HG03432 (cell line): Measurements from ENCODE around the gene TTL.
A peak's percentile ranks its signal among the peaks of the same experiment; 100 is the strongest.

ENCODE experiments used
- ATAC-seq: cut with Tn5 transposase; IDR thresholded peaks from one replicate; pipeline ENCODE4 v1.9.1; 2021; ENCODE audit warnings: mild to moderate bottlenecking, moderate library complexity; ENCODE audit not compliant: unreplicated experiment

TTL gene

DNA sequence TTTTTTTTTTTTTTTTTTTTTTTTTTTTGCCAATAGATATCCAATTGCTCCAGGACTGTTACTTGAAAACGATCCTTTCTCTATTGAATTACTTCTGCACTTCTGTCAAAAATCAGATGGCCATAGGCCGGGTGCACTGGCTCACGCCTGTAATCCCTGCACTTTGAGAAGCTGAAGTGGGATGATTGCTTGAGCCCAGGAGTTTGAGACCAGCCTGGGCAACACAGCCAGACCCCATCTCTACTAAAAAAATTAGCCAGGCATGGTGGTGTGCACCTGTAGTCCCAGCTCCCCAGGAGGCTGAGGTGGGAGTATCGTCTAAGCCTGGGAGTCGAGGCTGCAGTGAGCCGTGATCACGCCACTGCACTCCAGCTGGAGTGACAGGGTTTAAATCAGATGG lies 98.1 kb downstream of the TTL start:
- ATAC-seq = no peak

DNA sequence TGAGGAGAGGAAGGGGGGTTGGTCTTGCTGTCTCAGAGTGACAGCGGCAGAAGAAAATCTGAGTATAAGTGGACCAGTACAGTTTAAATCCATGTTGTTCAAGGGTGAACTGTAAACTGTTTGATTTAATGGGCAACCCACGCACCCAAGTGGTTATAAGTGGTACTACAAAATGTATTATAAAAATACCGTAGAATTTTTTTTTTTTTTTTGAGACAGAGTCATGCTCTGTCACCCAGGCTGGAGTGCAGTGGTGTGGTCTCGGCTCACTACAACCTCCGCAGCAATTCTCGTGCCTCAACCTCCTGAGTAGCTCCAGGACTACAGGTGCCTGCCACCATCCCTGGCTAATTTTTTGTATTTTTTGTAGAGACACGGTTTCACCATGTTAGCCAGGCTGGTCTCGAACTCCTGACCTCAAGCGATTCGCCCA lies 100.4 kb downstream of the TTL start:
- ATAC-seq = no peak

DNA sequence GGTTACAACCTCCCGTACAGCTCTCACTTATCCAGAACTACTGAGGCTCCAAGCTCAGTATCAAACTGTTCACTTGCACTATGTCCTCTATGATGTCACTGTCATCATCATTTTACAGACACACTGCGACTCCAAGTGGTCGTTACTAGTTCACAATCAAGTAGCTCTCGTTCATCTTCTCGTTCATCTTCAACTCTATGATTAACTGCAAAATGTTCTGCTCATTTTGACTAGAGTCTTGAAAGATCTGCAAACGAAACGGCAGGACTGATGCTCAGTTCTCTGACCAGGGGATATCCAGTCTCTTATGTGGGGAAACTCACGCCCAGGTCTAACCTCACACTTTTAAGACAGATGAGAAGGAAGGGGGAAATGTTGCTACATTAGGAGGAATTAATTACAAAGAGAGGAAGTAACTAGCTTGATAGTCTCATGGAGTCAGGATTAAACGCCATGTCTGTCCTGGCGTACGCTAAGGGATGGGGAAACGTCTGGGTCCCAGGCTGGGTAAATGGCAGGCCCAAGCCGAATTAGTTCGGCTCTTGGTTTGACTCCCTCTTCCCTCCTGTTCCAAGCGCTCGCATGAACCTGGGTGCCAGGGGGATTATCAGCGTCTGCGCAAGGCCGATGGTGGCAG lies 101.7 kb downstream of the TTL start:
- no peak for ATAC-seq

DNA sequence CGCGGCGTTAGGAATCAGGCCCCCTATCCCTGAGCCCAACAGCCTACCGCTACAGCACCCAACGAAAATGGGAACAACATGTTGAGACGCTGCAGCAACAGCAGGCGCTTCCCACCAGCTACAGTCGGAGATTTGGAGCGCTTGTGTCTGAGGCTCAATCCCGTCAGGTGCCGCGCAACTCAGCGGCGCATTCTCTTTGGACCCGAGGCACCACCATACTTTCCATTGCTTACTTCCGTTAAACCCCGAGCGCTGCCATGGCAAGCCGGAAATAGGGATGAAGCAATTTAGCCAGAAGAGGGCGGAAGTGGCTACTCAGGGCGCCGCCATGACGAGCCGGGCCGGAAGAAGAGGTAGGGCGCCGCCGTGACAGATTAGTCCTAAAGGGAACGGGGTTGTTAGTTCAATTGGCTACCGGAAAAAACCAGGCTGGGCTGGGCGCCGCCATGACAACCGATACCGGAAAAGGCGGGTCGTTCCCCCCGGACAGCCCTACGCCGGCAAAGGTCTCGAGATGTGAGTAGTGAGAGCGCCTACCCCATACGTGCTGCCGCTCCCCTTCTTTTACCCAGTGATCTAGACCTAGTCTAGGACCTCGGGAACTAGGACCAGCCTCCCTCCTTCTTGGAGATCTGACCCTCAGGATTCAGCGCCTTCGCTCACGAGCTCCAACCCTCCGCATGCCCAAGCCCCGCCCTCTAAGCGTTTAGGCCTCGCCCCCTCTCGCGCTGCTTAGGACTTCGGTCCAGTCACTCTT lies 102.4 kb downstream of the TTL start, which contains the start of gene CHCHD5:
CHCHD5 (plus strand) TSS at position 476 of the 757 bp plus-strand sequence; CDS start at position 515, 39 bp downstream.
- ATAC-seq = peak; percentile 93

DNA sequence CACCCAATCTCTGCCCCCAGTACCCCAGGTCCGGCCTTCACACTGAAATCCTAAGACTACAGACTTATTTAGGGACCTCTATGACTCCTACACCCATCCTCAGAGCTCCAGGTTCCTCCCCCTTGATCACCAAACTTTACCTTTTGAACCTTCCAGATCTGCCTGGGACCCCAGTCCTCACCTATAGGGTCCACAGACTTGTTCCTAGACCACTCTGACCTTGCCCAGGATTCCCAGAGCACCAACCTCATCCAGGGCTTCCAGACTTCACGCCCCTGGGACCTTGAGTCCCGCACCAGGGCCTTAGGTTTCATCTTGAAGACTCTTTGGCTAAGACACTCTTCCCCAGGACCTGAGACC lies 102.9 kb downstream of the TTL start:
- no peak for ATAC-seq

DNA sequence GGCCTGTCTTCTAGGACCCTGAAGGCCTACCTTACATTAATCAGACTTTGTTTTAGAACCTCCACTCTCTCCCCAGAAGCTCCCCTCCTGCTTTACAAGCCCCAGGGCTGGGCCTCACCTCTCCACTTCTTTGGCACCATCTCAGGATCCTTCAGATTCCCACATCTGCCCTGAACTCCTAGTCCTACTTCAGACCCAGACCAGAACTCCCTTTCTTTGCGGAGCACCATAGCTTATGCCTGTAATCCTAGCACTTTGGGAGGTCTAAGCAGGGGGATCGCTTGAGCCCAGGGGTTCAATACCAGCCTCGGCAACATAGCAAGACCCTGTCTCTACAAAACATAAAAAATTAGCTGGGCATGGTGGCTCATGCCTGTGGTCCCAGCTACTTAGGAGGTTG lies 103.4 kb downstream of the TTL start:
- no peak for ATAC-seq

DNA sequence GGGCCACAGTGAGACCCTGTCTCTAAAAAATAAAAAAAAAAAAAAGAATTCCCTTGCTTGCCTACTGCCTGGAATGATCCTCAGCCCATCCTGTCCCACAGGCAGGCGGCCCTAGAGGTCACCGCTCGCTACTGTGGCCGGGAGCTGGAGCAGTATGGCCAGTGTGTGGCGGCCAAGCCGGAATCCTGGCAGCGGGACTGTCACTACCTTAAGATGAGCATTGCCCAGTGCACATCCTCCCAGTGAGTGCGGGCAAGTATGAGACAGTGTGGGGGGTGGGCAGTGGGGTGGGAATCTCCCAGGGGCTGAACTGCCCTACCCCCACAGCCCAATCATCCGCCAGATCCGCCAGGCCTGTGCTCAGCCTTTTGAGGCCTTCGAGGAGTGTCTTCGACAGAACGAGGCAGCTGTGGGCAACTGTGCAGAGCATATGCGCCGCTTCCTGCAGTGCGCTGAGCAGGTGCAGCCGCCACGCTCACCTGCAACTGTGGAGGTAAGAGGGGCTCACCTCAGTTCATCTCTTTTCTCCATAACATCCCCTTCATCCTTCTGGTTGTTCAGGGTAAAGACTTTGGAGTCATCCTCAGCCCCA lies 104.0 kb downstream of the TTL start:
- no peak for ATAC-seq

DNA sequence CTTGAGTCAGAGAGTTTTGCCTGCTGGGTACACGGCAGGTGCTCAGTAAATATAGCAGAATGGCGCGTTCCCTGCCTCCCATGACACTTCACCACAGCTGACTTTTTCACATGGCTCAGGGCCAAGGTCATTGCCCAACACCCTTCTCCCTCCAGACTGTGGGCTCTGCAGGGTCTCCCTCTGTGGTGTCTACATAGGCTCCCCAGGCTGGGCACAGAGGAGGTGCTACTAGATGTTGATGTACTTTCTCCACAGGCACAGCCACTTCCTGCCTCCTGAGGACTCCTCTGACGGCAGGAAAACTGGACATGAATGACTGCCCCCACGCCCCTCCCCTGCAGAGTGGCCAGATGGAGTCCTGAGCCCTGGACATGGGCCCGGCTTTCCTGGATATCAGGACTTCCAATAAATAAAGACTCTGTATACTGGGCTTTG lies 106.7 kb downstream of the TTL start:
- no peak for ATAC-seq
